Measurements from ENCODE around the gene ZYX. TPM values are rescaled to one million over a fixed set of nuclear protein-coding genes. Genes with fewer than 3 reads are reported as not detected.

ZYX gene
- total RNA-seq, 1 experiment from 2014 or later = 132 TPM

- H3K9me3 ChIP-seq (ENCODE audit: low read depth, low read length, poor library complexity, severe bottlenecking) = no peaks in the 10 kb centered on the region
- no peak for TF ChIP-seq CTCF (conservative IDR thresholded peaks at IDR 0.05; ENCODE audit: low read depth, low read length)
- TF ChIP-seq EZH2 (IDR thresholded peaks at IDR 0.05; ENCODE audit: borderline replicate concordance, low read depth, low read length, poor library complexity, severe bottlenecking) = no peak
- no TSS peak for BruUV-seq (replicated peaks)
- intact Hi-C loops (cut with micrococcal nuclease; ENCODE audit: unreplicated experiment) = no loop called here
- no peaks in the 10 kb centered on the region for H3K27me3 ChIP-seq (replicated peaks; ENCODE audit: insufficient read depth, low read depth, low read length, poor library complexity)
- H3K36me3 ChIP-seq (ENCODE audit: insufficient read depth, low read length, poor library complexity, severe bottlenecking) = no peaks in the 10 kb centered on the region
- no peak for DNase-seq (ENCODE audit: low spot score)
- CTCF ChIA-PET = no interaction called here
- no peak overlapping the region for H3K27ac ChIP-seq (ENCODE audit: low read depth, low read length, poor library complexity, severe bottlenecking)
- no peak overlapping the region for H3K4me3 ChIP-seq (ENCODE audit: low read depth, low read length, poor library complexity, severe bottlenecking)
- POLR2A ChIA-PET (ENCODE audit: low non-redundant PET) = no interaction called here
- no peaks in the 10 kb centered on the region for H3K4me1 ChIP-seq (ENCODE audit: insufficient read depth, low read length, poor library complexity, severe bottlenecking)
Measured at GRCh38 chr7:143433759-143434158, 52.6 kb downstream of the ZYX start.

- no peak for TF ChIP-seq EZH2 (IDR thresholded peaks at IDR 0.05; ENCODE audit: borderline replicate concordance, low read depth, low read length, poor library complexity, severe bottlenecking)
- no peak for TF ChIP-seq CTCF (conservative IDR thresholded peaks at IDR 0.05; ENCODE audit: low read depth, low read length)
- Histone ChIP-seq H3K4me3 (ENCODE audit: low read depth, low read length, poor library complexity, severe bottlenecking) (no peak overlapping the region), H3K9me3 (ENCODE audit: low read depth, low read length, poor library complexity, severe bottlenecking) (no peaks in the 10 kb centered on the region), H3K27me3 (replicated peaks; ENCODE audit: insufficient read depth, low read depth, low read length, poor library complexity) (no peaks in the 10 kb centered on the region), H3K4me1 (ENCODE audit: insufficient read depth, low read length, poor library complexity, severe bottlenecking) (no peaks in the 10 kb centered on the region), H3K27ac (ENCODE audit: low read depth, low read length, poor library complexity, severe bottlenecking) (no peak overlapping the region), H3K36me3 (ENCODE audit: insufficient read depth, low read length, poor library complexity, severe bottlenecking) (no peaks in the 10 kb centered on the region)
- peak; percentile 15 for DNase-seq (ENCODE audit: low spot score)
- intact Hi-C loops (cut with micrococcal nuclease; ENCODE audit: unreplicated experiment) = no loop called here
- ChIA-PET POLR2A (ENCODE audit: low non-redundant PET) (no interaction called here), CTCF (no interaction called here)
- BruUV-seq (replicated peaks) = no TSS peak
Measured at GRCh38 chr7:143434660-143435059, 53.5 kb downstream of the ZYX start.

GRCh38 chr7:143435266-143435665 is 54.1 kb downstream of the ZYX start:
- Histone ChIP-seq H3K4me1 (ENCODE audit: insufficient read depth, low read length, poor library complexity, severe bottlenecking) (no peaks in the 10 kb centered on the region), H3K4me3 (ENCODE audit: low read depth, low read length, poor library complexity, severe bottlenecking) (no peak overlapping the region), H3K27me3 (replicated peaks; ENCODE audit: insufficient read depth, low read depth, low read length, poor library complexity) (no peaks in the 10 kb centered on the region), H3K36me3 (ENCODE audit: insufficient read depth, low read length, poor library complexity, severe bottlenecking) (no peaks in the 10 kb centered on the region), H3K27ac (ENCODE audit: low read depth, low read length, poor library complexity, severe bottlenecking) (no peak overlapping the region), H3K9me3 (ENCODE audit: low read depth, low read length, poor library complexity, severe bottlenecking) (no peaks in the 10 kb centered on the region)
- BruUV-seq (replicated peaks) = no TSS peak
- TF ChIP-seq EZH2 (IDR thresholded peaks at IDR 0.05; ENCODE audit: borderline replicate concordance, low read depth, low read length, poor library complexity, severe bottlenecking) (no peak), CTCF (conservative IDR thresholded peaks at IDR 0.05; ENCODE audit: low read depth, low read length) (no peak)
- ChIA-PET POLR2A (ENCODE audit: low non-redundant PET) (no interaction called here), CTCF (no interaction called here)
- intact Hi-C loops (cut with micrococcal nuclease; ENCODE audit: unreplicated experiment) = no loop called here
- DNase-seq (ENCODE audit: low spot score) = no peak

Measured in A673 (cell line).